Measurements from ENCODE around the gene LRRIQ3.

The LRRIQ3 gene

GRCh38 chr1:74038042-74038441 lies 159.9 kb downstream of the LRRIQ3 start:
- no peaks in the 10 kb centered on the region for H3K27me3 Mint-ChIP-seq (ENCODE audit: low read depth)
- H3K4me3 Mint-ChIP-seq = no peak overlapping the region
- H3K4me1 Mint-ChIP-seq (ENCODE audit: low read depth) = no peaks in the 10 kb centered on the region
- peaks cover 19% of the 10 kb centered on the region for H3K9me3 Mint-ChIP-seq
- H3K36me3 Mint-ChIP-seq (ENCODE audit: low read depth) = no peaks in the 10 kb centered on the region
- no peak overlapping the region for H3K27ac Mint-ChIP-seq

- H3K27ac Mint-ChIP-seq = no peak overlapping the region
- peaks cover 4% of the 10 kb centered on the region for H3K27me3 Mint-ChIP-seq (ENCODE audit: low read depth)
- H3K36me3 Mint-ChIP-seq (ENCODE audit: low read depth) = no peaks in the 10 kb centered on the region
- H3K9me3 Mint-ChIP-seq = no peaks in the 10 kb centered on the region
- peaks cover 8% of the 10 kb centered on the region for H3K4me1 Mint-ChIP-seq (ENCODE audit: low read depth)
- no peak overlapping the region for H3K4me3 Mint-ChIP-seq
These were observed 185.4 kb downstream of the LRRIQ3 start for GRCh38 chr1:74012583-74012982.

GRCh38 chr1:74011736-74012135 lies 186.2 kb downstream of the LRRIQ3 start:
- Mint-ChIP-seq H3K4me3 (no peak overlapping the region), H3K4me1 (ENCODE audit: low read depth) (peaks cover 8% of the 10 kb centered on the region), H3K36me3 (ENCODE audit: low read depth) (no peaks in the 10 kb centered on the region), H3K27me3 (ENCODE audit: low read depth) (peaks cover 4% of the 10 kb centered on the region), H3K27ac (no peak overlapping the region), H3K9me3 (no peaks in the 10 kb centered on the region)

- Mint-ChIP-seq H3K4me1 (ENCODE audit: low read depth) (peaks cover 8% of the 10 kb centered on the region), H3K4me3 (peak overlapping the region; percentile 44), H3K27ac (no peak overlapping the region), H3K9me3 (no peaks in the 10 kb centered on the region), H3K27me3 (ENCODE audit: low read depth) (peaks cover 4% of the 10 kb centered on the region), H3K36me3 (ENCODE audit: low read depth) (no peaks in the 10 kb centered on the region)
These were observed 187.8 kb downstream of the LRRIQ3 start for GRCh38 chr1:74010206-74010605.

- Mint-ChIP-seq H3K9me3 (no peaks in the 10 kb centered on the region), H3K36me3 (ENCODE audit: low read depth) (no peaks in the 10 kb centered on the region), H3K27ac (no peak overlapping the region), H3K4me3 (no peak overlapping the region), H3K4me1 (ENCODE audit: low read depth) (peaks cover 5% of the 10 kb centered on the region), H3K27me3 (ENCODE audit: low read depth) (no peaks in the 10 kb centered on the region)
These were observed 192.4 kb downstream of the LRRIQ3 start for GRCh38 chr1:74005533-74005932.

- Mint-ChIP-seq H3K27ac (no peak overlapping the region), H3K36me3 (ENCODE audit: low read depth) (no peaks in the 10 kb centered on the region)
These were observed 194.2 kb downstream of the LRRIQ3 start for GRCh38 chr1:74003806-74004205.

GRCh38 chr1:73998348-73998959 lies 199.5 kb downstream of the LRRIQ3 start:
- Mint-ChIP-seq H3K27ac (no peak overlapping the region), H3K4me1 (ENCODE audit: low read depth) (no peaks in the 10 kb centered on the region), H3K27me3 (ENCODE audit: low read depth) (no peaks in the 10 kb centered on the region), H3K36me3 (ENCODE audit: low read depth) (no peaks in the 10 kb centered on the region), H3K9me3 (no peaks in the 10 kb centered on the region), H3K4me3 (no peak overlapping the region)

More at GRCh38 chr1:74003806-74004205, 194.2 kb downstream of the LRRIQ3 start:
- no peaks in the 10 kb centered on the region for H3K4me1 Mint-ChIP-seq (ENCODE audit: low read depth)
- no peaks in the 10 kb centered on the region for H3K9me3 Mint-ChIP-seq
- no peaks in the 10 kb centered on the region for H3K27me3 Mint-ChIP-seq (ENCODE audit: low read depth)
- no peak overlapping the region for H3K4me3 Mint-ChIP-seq

GRCh38 chr1:73980324-73981040 lies 217.5 kb downstream of the LRRIQ3 start:
- H3K4me3 Mint-ChIP-seq = no peak overlapping the region
- no peak overlapping the region for H3K27ac Mint-ChIP-seq
- H3K36me3 Mint-ChIP-seq (ENCODE audit: low read depth) = no peaks in the 10 kb centered on the region
- H3K27me3 Mint-ChIP-seq (ENCODE audit: low read depth) = no peaks in the 10 kb centered on the region
- no peaks in the 10 kb centered on the region for H3K4me1 Mint-ChIP-seq (ENCODE audit: low read depth)
- H3K9me3 Mint-ChIP-seq = no peaks in the 10 kb centered on the region

- Mint-ChIP-seq H3K9me3 (no peaks in the 10 kb centered on the region), H3K4me3 (no peak overlapping the region), H3K27me3 (ENCODE audit: low read depth) (no peaks in the 10 kb centered on the region), H3K27ac (no peak overlapping the region), H3K36me3 (ENCODE audit: low read depth) (no peaks in the 10 kb centered on the region), H3K4me1 (ENCODE audit: low read depth) (no peaks in the 10 kb centered on the region)
These were observed 218.3 kb downstream of the LRRIQ3 start for GRCh38 chr1:73979684-73980083.

- no peaks in the 10 kb centered on the region for H3K36me3 Mint-ChIP-seq (ENCODE audit: low read depth)
- no peaks in the 10 kb centered on the region for H3K27me3 Mint-ChIP-seq (ENCODE audit: low read depth)
- H3K27ac Mint-ChIP-seq = no peak overlapping the region
- H3K4me3 Mint-ChIP-seq = no peak overlapping the region
- H3K9me3 Mint-ChIP-seq = no peaks in the 10 kb centered on the region
- H3K4me1 Mint-ChIP-seq (ENCODE audit: low read depth) = no peaks in the 10 kb centered on the region
These were observed 219.0 kb downstream of the LRRIQ3 start for GRCh38 chr1:73978964-73979363.
